GM18868 (cell line): ENCODE data around the gene MED16.

Experiments
- ATAC-seq: cut with Tn5 transposase; IDR thresholded peaks from one replicate; pipeline ENCODE4 v1.9.1; 2021; ENCODE audit warnings: mild to moderate bottlenecking, moderate library complexity; ENCODE audit not compliant: unreplicated experiment

The MED16 gene

GRCh38 chr19:892894-893689, at the start of gene MED16, which contains the start of gene RNU6-9:
Gene MED16, minus strand, starts transcription at chr19:893187. Its CDS starts 2,056 bp downstream, at chr19:891131.
Gene RNU6-9, plus strand, starts transcription at chr19:893484.
- ATAC-seq = peak; percentile 72

DNA sequence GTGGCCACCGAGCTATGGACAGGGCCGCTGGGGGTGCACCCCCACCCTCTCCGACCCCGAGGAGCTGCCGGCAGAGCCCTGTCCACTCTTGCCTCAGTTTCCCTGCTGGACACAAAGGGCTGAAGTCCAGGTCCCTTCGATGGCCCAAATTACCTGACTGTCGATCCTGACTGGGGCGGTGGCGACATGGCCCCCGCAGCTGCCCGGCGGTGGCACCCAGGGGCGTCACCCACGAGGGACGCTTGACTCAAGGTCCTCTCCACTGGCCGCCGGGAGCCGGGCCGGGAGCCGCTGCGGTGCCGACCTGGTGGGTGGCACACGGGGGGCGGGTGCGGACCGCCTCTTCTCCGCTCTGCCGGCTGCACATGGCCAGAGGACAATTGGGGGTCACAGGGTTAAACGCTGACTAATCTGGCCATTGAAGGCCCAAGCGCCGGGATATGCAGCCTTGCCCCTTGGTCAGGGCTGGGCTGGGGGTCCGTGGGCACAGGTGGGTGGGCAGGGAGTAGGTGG, 49.2 kb upstream of the MED16 start:
- no peak for ATAC-seq

DNA sequence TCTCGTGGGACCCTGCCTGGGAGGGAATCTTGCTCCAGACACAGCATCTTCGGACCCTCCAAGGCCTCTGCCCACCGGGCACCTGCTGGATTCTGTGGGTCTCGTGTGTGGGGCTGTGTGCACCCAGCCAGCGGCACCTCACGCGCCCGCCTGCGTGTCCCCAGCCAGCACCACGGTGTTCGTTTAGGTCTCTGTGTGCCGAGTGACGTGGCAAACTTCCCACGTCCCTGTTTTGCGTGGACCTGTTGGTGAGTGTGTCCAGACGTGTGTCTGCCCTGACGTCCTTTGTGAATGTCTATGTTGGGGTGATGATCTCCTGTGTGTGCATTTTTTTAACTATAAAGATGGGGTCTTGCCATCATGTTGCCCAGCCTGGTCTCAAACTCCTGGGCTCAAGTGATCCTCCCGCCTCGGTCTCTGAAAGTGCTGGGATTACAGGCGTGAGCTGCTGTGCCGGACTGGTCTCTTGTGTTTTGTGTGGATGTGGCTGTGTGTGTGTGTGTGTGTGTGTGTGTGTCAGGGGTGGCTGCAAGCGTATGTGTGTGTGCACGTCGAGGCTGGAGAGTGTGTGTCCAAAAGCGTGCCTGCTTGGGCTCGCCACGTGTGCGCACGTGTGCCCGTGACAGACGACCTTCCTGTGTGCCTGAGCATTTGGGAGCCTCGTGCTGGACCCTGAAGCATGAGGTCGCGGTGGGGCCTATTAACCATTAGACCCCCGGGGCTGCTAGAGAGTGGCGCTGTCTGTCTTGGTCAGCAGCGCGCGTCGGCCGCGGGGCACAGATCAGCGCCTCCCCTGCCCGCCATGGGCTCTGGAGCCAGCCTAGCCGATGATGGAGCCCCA, 48.5 kb upstream of the MED16 start:
- ATAC-seq = no peak

DNA sequence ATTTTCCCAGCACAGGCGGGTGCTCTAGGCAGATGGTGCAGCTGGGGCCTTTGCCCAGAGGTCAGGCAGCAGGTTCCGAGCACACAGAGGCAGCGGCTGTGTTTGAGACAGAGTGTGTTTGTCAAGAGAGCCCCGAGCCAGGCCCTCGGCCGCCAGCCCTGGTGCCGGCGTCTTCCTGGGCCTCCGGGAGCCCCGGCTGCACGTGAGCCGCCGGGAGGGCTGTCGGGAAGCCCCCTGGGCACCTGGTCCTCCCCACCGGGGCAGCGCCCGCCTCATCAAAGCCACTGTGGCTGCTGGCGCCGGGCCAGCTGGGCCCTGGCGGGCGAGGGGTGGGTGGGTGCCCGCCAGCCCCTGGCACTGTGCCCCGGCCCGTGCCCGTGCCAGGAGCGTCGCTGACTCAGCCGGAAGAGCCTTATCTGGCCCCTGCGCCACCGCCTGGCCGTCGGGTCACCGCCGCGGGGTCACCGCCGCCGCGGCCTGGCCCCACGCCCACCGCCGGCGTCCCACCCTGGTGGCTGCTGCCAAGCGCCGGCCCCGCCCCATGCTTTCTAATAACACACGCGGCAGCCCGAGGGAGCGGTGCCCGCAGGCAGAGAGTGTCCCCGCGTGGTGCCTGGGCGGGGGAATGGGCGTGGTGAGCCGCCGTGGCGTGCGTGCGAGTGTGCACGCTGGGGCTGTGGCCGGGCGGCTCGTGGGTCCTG, 47.8 kb upstream of the MED16 start:
- ATAC-seq = peak; percentile 54

GRCh38 chr19:939922-940321, 46.9 kb upstream of the MED16 start:
- no peak for ATAC-seq

DNA sequence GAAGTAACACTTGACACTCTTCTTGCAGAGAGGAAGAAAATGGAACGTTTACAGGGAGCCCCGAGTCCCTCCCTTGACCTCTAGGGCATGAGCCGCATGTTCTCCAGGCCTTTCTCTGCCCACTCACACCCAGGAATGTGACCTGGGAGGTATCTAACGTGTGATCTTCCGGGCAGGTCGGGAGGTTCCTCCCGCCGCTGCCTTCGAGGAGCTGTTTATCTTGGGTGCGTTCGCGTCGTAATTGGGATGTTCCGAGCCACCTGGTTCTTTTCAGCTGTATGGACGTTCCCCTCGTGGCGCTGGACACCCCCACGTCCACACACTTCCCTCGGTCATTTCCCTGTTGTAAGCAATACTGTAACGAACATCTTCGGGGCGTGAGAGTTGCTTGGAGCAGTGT, 46.5 kb upstream of the MED16 start:
- ATAC-seq = no peak

GRCh38 chr19:938233-938923, 45.4 kb upstream of the MED16 start:
- no peak for ATAC-seq

GRCh38 chr19:937259-937694, 44.3 kb upstream of the MED16 start:
- ATAC-seq = no peak

DNA sequence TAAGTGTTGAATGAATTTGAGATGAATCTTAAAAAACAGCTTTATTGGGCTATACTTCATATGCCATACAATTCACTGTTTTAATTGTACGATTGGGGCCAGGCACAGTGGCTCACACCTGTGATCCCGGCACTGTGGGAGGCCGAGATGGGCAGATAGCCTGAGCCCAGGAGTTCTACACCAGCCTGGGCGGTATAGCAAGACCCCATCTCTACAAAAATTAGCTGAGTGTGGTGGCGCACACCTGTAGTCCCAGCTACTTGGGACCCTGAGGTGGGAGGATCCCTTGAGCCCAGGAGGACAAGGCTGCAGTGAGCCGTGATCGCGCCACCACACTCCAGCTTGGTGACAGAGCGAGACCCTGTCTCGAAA, 43.2 kb upstream of the MED16 start:
- no peak for ATAC-seq

DNA sequence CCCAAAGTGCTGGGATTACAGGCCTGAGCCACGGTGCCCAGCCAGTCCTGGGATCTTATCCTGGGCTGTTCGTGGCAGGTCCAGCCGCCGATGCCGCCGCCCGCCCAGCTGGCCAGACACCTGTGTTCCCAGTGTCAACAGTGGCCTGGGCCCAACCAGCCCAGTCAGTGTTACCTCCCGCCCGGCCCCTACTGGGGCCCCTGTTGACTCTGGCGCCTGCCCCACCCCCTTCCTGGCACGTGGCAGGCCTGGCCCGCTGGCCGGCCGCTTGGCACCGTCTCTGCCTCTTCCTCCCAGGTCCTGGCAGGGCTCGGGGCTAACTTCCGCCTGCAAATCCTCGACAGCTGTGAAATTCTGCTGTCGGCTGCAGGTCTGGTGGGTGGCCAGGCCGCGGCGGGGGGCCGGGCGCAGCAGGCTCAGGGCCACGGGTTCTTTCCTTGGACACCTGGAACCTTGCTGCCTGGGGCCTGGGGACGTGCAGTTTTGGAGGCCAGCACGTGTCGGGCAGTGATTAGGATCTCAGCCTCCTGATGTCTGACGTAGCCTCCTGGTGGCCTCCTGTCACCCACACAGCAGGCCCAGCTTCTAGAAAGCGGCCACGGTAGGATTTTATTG, 42.0 kb upstream of the MED16 start:
- no peak for ATAC-seq

DNA sequence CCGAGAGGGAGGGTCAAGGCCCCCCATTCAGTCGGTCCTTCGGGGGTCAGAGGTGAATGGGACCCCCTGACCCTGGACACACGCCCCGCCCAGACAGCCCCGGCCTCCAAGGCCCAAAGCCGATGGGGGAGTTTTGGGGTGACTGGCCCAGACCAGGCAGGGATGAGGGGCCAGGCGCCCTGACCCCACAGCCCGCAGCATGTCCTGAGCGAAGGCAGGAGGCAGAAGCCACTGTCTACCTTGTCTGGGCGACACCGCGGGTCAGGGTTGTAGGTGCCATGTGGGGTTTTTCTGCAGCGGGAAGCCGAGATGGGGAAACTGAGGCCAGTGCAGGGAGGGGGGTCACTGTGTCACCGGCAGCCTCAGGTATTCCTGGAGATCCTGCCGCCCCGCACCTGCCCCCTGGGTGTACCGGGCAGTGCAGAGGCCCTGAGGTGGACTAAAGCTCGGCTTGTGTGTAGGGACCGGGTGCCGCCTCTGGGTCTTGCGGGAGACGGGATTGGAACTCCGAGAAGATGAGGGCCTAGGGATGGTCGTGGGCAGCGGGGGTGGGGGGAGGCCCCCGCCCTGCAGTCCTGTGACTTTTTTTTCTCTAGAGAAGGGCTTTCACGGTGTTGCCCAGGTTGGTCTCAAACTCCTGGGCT, 41.3 kb upstream of the MED16 start:
- ATAC-seq = no peak

DNA sequence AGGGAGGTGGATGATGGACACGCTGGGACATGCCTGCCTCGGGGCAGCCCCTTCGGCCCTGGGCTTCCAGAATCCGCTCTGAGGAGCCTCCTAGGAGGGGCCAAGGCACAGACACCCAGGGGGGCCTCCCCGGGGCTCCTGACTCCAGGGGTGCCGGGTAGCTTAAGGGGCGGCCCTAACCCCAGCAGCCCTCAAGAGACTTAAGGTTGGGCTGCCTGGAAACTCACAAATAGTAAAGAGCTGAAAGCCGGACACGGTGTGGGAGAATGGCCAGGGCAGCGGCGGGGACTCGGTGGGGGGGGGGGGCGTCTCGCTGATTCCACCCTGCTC, 40.5 kb upstream of the MED16 start:
- no peak for ATAC-seq

DNA sequence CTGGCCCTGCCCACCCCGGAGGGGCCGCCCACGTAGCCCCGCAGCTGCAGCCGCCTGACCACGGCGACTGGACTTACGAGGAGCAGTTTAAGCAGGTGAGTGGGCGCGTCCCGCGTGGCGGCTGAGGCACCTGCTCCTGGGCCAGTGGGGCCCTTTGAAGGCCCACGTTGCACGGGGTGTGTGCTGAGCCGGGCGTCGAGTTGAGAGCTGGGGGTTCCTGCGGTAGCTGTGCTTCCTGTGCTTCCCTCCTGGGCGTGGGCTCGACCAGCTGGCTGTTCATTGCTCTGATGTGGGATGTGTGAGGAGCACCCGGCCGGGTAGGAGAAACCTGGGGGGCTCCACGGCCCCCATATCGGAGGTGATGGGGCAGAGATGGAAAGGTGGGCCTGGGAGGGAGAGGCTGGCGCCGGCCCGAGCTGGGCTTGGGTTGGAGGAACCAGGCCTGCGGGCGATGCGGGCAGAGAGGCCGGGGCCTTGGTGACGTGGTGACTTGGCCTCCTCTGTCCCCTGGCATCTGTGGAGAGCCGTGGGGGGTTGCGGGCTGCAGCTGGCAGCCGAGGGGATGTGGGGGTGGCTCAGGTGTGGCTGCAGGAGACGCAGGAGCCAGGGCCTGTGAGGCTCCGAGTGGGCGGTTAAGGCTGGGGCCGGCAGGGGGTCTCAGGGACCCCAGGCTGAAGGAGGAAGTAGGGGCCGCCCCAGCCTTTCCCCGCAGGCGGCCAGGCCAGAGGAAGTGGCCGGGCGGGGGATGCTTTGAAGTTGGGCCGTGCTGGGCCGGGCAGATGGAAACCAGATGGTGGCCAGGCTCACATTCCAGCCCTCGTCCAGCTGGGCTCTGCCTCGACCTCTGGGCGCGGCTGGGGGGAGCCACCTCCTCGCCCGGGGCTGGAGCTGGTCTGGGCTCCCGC, 39.9 kb upstream of the MED16 start:
- no peak for ATAC-seq

DNA sequence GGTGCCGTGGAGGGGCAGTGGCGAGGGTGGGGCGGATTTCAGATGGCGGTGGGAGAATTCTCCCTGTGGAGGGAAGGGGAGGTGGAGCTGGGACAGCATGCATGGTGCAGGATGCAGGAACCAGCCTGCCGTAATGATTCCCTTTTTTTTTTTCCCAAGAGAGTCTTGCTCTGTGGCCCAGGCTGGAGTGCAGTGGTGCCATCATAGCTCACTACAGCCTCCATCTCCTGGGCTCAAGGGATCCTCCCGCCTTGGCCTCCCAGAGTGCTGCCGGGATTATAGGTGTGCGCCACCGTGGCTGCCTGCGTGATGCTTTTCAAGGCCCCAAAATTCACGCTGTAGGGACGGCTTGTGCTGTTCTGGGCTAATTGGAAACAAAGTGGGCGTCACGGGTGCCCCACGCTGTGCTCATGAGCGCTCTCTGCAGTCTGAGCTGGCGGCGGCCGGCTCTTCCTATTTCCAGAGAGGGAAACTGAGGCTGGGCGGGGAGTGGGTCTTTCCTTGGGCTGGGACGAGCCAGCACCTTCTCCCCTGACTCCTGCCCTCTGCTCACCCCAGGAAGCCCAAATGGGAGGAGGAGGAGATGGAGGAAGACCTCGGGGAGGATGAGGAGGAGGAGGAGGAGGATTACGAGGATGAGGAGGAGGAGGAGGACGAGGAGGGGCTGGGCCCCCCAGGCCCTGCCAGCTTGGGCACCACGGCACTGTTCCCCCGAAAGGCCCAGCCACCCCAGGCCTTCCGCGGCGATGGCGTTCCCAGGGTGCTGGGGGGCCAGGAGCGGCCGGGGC, 39.1 kb upstream of the MED16 start:
- ATAC-seq = no peak

GRCh38 chr19:929891-930258, 36.9 kb upstream of the MED16 start:
- no peak for ATAC-seq

GRCh38 chr19:929203-929890, 36.4 kb upstream of the MED16 start:
- no peak for ATAC-seq

DNA sequence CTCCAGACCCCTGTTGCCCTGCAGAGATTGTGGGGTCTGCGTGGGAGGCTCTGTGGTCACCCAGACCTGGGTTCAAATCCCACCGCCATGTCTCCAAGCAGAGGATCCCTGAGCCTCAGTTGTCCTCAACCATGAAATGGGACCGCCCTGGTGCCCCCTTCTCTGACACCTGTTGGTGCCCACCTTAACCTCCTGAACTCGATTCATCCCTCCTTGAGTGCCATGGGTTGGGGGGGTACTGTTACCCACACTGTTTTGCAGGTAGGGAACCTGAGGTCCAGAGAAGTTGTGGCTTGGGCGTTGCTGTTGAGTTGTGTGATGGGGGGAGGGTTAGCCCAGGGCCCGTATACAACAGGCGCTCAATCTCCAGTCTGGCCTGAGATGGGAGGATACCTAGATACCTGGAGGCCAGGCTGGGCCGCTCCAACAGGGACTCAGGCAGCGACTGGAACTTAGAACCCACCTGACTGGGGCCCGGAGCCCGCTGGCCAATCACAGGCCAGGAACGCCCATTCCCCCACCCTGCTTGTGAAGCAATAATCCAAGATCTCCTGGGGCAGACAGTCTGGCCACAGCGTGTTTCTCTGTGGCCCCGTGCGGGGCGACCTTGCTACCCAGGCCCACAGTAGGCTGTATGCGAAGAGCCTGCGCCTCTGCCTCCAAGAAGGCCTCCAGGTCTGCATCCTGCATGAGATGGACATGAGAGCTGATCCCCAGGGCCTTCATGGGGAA, 35.6 kb upstream of the MED16 start:
- ATAC-seq = no peak
